ENCODE measurements around the gene WEE2.
"Not testable (repeated sequence)": the region's sequence is repeated elsewhere in the genome, so short reads cannot be mapped to it uniquely, and the experiment has no call there.

WEE2 gene

DNA sequence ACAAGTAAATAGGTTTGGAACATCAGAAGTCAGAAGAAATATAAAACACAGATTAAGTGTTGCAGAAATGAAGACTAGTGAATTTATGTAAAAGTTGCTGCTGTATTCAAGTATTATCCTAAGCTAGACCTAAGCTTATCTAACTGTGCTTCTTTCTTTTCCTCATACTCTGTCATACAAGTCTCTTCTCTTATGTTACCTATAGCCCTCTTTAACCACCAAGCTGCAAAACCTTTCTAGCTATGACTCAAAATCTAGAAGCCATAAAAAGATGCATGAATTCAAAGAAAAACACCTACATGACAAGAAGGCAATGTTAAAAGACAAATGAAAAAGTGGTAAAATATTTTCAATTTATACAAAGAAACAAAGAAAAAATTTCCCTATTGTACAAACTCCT is 29.1 kb upstream of the WEE2 start:
- DNase-seq (ENCODE audit: extremely low read depth, low read depth), result no peak
- TF ChIP-seq, protein P1, sequence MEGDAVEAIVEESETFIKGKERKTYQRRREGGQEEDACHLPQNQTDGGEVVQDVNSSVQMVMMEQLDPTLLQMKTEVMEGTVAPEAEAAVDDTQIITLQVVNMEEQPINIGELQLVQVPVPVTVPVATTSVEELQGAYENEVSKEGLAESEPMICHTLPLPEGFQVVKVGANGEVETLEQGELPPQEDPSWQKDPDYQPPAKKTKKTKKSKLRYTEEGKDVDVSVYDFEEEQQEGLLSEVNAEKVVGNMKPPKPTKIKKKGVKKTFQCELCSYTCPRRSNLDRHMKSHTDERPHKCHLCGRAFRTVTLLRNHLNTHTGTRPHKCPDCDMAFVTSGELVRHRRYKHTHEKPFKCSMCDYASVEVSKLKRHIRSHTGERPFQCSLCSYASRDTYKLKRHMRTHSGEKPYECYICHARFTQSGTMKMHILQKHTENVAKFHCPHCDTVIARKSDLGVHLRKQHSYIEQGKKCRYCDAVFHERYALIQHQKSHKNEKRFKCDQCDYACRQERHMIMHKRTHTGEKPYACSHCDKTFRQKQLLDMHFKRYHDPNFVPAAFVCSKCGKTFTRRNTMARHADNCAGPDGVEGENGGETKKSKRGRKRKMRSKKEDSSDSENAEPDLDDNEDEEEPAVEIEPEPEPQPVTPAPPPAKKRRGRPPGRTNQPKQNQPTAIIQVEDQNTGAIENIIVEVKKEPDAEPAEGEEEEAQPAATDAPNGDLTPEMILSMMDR (IDR thresholded peaks at IDR 0.05; ENCODE audit: low read depth, low read length), result no peak

DNA sequence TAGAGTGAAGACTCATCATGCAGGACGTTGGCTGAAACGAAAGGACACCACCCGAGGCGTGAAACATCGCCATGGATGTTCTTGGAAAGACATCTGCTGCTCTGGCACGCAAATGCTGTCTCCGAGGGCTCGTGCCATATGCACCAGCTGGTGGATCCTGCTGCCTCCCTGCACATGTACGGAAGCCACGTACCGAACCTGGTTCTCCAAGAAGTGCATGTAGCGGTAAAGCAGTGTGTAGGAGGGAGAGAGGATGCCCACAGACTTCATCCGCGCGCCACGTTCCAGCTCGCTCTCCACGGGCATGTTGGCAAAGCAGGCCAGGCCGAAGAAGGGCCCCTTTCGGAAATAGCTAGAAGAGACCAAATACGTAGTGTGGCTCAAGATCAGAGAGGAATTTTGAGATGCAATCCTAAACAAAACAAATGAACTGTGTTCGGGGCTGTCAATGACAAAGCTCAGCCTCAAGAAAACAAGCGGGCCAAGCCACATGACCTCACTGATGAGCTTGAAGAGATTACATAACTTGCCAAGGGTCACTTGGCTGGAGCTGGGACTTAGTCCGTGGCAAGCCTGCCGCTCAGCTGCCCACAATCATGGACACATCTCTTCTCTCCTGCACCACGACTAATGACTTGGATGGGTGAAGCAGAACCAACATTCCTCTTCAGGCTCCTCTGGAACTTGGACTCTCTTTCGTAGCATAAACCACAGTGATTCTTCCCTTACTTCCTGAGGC is 22.7 kb upstream of the WEE2 start:
- TF ChIP-seq, protein P1 (IDR thresholded peaks at IDR 0.05; ENCODE audit: low read depth, low read length), result no peak
- no peak for DNase-seq (ENCODE audit: extremely low read depth, low read depth)

DNA sequence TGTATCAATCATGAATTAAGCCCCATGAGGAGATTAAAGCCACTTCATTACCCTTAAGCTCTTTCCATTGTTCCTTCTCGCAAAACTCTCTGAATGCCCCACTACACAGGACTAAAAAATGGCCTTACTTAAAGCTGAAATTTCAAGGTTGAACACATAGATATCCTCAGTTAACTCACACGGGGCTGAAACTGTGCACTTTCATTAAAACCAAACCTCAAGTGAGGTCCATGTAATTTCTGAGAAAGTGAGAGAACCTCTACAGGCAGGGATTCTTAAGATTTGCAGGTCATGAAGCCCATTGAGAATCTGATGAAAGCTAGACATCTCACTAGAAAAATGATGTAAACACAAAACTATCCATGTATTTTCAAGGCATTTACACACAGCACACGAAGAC is 22.1 kb upstream of the WEE2 start:
- TF ChIP-seq, protein P1 (IDR thresholded peaks at IDR 0.05; ENCODE audit: low read depth, low read length), result no peak
- DNase-seq (ENCODE audit: extremely low read depth, low read depth), result no peak

DNA sequence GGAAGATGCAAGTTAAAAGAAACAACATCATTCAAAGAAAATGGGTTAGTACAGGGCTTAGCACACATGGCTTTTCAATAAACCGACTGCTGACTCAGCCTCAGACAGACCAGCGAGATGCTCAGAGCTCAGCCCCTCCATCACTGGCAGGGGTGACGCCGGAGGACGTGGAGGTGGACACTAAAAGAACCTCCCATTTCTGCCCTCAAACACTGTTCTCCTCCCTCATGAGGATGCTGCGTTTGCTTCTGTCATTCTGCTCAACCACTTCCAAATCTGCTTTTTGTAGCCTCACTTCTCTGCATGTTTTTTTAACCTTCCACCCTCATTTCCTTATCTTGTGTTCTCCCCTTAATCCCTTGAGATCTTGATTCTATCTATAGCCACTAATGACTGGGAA is 21.5 kb upstream of the WEE2 start:
- TF ChIP-seq, protein P1 (IDR thresholded peaks at IDR 0.05; ENCODE audit: low read depth, low read length), result no peak
- DNase-seq (ENCODE audit: extremely low read depth, low read depth), result no peak

DNA sequence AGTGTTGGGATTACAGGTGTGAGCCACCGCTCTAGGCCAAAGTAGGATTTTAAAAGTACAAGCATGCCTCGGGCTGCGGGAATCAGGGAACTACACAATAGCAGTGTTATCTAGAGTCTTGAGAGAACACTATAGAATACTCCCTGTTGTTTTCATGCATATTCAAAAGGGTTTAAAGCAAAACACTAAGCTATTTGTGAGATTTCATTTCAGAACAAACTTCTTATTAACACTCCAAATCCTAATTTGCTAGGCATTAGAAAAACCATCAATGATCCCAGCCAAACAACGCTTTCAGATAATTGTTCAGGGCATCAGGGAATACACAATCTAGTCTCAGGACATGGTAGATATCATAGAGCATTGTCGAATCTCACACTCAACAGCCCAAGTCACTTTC is 20.1 kb upstream of the WEE2 start:
- TF ChIP-seq, protein P1 (IDR thresholded peaks at IDR 0.05; ENCODE audit: low read depth, low read length), result no peak
- DNase-seq (ENCODE audit: extremely low read depth, low read depth), result no peak

DNA sequence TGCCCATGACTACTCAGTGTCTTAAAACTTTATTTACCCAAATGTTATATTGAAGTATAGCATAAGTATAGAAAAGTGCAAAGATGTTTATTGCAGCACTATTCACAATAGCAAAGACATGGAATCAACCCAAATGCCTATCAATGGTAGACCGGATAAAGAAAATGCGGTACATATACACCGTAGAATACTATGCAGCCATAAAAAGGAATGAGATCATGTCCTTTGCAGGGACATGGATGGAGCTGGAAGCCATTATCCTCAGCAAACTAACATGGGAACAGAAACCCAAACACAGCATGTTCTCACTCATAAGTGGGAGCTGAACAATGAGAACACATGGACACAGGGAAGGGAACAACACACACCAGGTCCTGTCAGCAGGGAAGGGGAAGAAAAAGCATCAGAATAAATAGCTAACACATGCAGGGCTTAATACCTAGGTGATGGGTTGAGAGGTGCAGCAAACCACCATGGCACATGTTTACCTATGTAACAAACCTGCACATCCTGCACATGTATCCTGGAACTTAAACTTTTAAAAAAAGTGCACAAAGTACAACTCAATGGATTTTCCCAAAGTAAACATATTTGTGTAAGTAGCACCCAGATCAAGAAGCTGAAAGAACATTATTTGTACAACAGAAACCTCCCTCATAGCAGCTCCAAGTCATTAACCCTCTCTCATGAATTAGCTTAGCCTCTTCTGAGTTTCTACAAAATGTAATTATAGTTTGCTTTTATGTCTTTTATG is 18.9 kb upstream of the WEE2 start:
- not testable (repeated sequence) for DNase-seq (ENCODE audit: extremely low read depth, low read depth)

DNA sequence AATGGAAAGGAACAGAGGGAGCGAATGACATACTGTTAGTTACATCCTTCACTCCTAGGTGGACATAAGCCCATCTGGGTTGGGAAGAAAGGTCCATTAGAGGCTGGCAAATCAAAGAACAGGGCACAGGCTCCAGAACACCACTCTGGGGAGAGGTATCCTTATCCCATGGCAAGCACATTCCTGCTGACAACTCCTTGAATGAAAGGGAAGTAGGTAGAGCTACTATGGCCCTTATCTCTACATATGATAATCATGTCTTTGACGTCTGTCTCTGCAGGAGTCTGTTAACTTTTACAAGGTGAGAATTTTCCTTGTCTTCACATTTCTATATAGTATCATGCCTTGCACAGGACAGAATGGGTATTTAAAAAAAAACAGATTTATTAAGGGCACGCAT is 16.6 kb upstream of the WEE2 start:
- no peak for DNase-seq (ENCODE audit: extremely low read depth, low read depth)

More for the DNA sequence above, 16.6 kb upstream of the WEE2 start:
- TF ChIP-seq, protein P1 (IDR thresholded peaks at IDR 0.05; ENCODE audit: low read depth, low read length), result no peak

Measured in AG09319 (cell line).